Measurements from ENCODE around the gene DISC1.
"Not testable (repeated sequence)": the region's sequence is repeated elsewhere in the genome, so short reads cannot be mapped to it uniquely, and the experiment has no call there.

Gene DISC1

DNA sequence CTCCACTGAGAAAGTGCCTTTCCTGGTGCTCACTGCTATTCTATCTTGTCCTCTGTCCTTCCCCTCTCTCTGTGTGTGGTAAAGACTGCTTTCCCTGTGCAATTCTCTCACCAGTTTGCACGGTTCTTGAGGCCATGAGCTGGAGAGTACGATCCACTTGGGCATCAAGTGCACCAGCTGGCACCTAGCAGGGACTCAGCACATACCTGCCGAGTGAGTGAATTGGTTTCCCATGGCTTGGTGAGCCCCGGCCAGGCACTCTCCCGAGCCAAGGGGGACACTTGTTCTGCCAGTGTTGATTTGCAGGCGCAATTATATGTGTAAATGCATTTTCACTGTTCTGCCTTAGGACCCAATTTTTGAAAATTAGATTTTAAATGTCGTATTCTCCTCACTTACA, 313.5 kb downstream of the DISC1 start:
- DNase-seq, result no peak

DNA sequence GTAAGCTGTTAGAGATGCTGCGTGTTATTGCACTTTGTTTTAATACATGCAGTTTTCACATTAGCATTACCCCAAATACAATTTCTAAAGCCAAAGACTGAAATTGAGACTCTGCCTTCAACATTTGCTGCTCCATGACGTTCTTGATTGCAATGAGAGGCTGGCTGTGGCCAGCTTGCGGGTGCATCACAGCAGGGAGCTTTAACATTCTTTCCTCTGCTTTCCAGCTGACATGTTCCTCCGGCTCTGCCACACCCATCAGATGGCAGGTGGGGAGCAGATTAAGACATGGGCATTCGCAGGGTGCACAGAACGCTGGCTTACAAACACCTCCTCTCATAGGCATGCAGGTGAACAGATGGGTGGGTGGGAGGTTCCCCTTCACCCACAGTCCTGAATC, 314.1 kb downstream of the DISC1 start:
- no peak for DNase-seq

DNA sequence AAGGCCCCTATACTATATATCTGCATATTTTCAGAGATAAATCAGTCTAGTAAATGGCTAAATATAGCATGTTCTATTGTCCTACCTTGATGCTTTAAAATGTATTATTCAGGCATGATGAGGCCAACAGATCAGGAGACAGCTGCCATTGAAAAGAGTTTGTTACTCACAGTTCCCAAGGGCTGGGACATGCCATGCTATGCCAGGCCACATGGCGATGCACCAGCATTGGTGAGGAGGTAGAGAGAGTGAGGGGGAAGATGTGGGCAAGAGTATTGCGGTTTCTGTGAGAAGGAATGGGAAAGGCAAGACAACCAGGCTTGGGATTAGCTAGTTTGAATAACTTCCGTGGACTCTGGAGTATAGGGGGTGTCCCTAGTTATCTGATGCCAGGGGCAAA, 316.5 kb downstream of the DISC1 start:
- DNase-seq, result no peak

DNA sequence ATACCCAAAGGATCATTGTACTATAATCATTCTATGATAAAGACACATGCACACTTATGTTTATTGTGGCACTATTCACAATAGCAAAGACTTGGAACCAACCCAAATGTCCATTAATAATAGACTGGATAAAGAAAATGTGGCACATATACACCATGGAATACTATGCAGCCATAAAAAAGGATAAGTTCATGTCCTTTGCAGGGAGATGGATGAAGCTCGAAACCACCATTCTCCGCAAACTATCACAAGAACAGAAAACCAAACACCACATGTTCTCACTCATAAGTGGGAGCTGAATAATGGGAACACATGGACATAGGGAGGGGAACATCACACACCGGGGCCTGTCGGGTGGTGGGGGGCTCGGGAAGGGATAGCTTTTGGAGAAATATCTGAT, 321.5 kb downstream of the DISC1 start:
- DNase-seq, result not testable (repeated sequence)

DNA sequence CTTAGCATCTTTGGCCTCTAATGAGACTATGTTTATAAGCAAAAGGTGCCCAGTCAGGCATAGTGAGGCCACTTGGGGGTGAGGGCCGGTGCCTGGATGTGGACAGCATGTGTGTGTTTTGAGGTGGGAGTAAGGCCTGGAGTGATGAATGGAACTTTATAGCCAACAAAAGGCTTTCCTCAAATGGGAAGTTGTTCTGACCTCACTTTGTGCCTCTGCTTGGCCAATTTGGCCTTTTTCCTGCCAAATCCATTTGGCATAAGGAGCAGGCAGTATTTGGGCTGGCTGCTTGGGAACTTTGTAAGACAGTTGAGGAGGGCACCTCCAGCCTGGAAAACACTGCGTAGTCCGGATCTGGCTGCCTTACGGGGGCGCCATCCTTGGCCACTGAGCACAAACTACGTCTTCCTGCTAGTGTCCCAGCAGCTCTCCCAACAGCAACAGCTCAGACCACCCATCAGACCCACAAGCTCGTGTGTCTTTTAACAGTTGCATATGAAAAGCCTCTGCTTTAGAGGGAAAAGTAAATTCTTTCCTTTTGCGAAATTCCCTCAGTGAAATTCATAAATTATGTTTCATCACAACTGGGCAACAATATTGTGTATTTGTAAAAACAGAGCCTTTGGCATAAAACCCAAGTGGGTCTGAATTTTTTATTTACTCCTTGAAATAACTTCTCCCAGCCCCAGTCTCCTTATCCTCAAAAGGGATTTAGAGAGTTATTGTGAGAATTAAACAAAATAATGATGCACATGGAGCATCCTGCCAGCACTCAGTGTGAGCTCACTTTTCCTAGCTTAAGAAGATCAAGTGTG, 322.9 kb downstream of the DISC1 start:
- no peak for DNase-seq

DNA sequence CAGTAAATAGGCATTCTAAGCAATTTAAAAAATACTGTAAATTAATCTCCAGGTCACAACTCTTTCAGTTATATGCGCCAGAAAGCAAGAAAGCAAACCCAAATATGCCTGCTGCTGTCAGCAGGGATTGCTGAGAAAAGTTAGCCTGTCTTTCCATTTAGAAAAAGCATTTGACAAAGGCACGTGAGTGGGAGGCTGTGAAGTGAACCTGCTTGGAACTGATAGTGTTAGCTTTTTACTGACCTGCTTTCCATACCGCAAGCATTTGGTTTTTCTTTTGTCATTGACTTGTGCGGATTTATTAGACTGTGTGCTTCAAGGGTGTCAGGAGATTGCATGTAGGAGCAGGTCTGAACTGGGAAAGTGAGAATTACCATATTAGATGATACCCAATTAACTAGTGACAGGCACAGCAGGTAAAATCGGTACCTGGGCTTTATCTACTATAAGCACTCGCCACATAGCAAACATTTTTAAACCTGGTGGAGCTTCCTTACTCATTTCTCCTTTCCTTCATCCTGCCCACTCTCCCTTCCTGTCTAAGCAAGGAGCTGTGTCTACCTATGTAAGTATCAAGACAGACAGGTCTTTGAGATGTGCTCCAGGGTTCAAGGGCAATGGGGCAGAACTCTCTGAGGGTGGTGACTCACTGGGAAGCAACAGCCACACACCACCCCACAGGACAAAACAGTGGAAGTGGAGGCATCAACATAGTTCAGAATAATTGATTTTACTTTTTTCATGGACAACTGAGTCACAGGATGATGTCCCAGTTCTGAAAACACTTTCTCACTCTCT, 323.9 kb downstream of the DISC1 start:
- no peak for DNase-seq

DNA sequence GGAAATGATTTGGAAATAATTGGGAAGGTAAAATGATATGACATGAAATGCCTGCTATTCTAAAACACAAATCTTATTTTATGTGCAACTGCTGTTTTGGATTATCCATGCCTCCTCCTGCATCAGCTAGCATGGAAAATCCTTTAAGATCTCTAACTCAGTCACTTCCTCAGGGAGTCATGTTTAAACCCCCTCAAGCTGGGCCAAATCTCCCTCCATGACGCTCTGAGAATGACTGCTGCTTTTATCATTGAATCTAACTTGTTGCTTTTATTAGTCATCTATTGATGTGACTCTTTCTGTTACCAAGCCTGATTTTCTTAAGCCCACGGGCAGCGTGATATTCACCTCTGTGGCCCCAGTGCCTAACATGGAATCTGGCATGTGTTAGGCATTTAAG, 324.8 kb downstream of the DISC1 start:
- peak; percentile 10 for DNase-seq

DNA sequence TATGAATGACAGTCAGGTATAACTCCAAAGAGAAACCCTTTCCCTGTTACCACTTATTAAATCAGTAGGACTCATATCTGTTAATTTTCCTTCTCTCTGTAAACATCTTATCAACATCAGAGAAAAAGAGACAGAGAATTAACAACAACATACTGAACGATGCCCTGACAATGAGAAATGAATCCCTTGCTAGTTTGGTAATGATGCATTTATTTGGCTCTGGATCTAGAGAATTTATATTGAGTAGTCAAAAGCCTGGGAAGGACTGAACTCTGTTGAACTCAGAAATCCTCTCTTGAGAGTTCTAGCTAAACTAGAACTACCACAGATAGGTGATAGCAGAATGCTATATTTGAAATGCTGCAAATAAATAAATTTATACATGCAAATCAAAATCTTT, 325.6 kb downstream of the DISC1 start:
- DNase-seq, result no peak

DNA sequence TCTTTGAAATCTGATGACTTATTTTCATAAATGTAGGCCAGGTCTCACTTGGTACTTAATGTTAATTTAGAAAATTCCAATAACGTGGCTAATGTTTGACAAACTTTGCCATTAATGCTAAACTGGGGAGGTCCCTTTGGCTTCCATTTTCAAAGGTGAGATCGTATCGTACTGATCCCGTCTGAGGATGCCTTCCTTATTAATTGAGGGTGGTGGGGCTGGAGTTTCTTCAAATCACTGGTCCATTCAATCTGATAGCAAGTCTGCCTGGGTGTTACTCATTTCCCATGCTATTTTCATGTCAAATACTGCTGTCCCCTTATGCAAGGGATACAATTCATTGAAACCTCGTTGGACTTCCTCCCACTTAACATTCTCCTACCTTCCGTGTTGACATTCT, 327.1 kb downstream of the DISC1 start:
- no peak for DNase-seq

DNA sequence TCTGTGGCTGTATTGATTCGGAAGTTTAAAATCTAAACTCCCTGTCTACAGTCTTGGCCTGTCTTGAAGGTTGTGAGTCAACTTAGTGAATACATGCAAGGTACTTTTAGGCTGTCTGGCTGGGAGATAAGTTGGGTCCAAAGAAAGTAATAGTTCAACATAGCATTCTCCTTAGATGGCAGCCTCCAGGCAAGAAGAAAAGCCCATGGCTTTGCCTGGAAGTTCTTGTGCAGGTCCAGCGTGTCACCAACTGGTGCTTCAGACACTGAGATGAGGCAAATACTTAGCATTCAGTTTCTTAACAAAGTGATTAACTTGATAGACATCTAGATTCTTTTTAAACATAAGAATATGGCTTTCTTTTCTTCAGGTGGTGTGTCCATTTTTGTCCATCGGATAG, 328.2 kb downstream of the DISC1 start:
- no peak for DNase-seq

DNA sequence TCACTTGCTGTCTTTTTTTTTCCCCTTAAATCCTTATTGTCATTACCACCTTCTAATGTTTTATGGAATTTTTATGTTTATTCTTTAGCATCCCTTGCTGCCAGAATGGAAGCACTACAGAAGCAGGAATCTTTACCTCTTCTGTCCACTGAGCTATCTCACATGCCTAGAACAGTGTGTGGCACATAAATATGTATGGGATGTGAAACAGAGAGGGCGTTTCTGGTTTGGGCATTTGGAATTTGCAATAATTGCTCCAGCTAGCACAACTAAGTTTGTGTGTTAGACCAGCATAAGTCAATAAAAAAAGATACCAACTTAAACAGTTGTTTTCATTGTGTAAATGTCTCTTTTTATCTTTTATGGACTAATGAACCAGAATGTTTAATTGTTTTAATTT, 330.8 kb downstream of the DISC1 start:
- DNase-seq, result no peak

DNA sequence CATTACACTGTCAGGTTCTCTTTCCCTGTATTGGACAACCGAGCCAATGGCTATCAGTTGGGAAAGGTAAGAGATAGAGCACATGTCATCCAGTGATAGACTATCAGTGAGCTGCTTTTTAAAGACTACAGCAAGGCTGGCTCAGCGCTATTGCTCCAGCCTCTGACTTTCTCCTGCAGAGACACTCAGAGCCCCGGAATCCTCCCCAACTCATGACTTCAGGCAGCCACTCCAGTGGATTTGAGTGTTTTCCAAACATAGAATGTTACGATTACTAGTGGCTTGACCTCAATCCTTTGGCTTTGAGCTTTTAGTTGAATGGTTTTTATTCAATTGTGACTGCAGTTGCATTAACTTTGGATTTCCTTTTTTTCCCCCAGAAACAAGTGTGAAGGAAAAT, 331.9 kb downstream of the DISC1 start:
- no peak for DNase-seq

DNA sequence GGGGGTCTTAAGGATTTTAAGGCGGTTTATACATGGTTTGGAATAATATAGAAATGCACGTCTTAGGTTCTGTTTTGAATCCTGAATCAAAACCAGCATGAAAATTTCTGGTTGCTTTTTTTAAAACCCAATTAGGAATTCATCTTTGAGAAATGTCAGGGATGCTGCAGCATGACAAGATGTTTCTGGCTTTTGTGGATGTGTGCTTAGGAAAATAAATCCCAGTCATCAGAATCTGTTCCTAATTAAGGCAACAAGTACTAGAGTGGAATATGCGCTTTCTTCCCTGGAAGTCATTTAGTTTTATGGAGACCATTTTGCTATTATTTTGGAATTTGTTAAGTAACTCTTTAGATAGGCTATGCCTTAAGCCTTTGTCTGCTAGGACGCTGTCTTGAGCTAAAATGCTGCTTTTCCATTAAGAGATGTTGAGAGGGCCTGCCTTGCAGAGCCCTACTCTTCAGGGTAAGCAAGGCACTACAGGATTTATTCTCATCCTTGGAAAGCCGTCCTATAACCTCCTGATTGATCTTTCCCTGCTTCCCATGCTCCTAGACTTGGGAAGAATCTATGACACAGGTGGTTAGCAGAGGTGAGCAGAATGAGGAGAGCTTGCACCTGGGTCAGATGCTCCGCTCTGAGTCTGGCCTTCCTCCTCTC, 332.8 kb downstream of the DISC1 start:
- no peak for DNase-seq

DNA sequence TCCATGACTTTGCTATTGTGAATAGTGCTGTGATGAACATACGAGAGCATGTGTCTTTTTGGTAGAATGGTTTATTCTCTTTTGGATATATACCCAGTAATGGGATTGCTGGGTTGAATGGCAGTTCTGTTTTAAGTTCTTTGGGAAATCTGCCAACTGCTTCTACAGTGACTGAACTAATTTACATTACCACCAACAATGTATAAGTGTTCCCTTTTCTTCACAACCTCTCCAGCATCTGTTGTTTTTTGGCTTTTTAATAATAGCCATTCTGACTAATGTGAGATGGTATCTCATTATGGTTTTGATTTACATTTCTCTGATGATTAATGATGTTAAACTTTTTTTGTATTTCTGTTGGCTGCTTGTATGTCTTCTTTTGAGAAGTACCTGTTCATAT, 335.2 kb downstream of the DISC1 start:
- not testable (repeated sequence) for DNase-seq

DNA sequence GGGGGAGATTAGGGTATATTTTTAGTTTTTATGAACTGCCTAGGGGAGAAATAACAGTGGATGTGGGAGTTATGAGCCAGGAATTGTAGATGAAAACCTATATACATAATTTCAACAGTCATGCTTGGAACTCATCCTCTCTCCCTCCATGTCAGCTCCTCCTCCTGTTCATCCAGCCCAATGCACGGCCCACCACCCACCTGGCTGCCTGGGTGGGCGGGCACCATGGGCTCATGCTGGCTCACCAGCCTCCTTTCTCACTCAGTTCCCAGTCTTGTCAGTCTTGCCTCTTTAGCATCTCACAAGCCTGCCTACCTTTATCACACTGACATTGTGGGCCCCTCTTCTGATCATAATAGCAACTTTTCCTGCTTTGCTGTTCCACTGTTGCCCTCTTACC, 336.0 kb downstream of the DISC1 start:
- no peak for DNase-seq

DNA sequence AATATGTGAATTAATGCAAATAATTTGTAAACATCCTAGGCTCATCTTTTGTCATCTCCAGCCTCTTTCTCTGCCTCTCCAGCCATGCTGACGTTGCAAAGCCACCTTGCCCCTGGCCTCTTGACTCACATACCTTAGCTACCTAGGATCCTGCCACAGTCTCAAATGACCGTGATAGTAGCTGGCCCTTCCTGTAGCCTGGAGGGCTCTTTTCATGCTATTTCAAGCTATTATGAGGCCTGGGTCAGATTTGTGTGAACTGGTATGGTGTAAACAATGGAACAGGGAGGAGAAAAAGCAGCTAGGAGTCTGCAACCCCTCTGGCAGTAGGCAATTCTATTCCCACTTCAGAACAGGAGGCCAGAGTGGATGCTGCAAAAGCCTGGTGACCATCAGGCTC, 337.7 kb downstream of the DISC1 start:
- DNase-seq, result no peak

DNA sequence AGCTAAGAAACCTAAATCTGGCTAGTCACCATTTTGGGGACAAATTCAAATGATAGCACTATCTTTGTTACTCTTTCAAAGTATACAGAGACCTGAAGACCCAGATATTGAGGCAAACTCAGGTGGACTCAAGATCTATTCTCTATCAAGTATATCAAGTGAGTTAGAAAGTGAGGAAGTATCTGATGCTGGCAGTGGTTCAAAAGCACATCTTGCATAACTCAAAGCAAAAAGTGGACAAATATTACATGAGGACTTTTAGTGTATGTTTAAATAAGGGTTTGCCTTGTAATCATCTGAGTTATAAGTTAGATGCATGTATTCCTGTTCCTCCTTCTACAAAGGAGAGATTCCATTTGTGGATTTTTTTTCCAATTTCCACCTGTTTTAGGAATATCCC, 338.4 kb downstream of the DISC1 start:
- DNase-seq, result no peak

DNA sequence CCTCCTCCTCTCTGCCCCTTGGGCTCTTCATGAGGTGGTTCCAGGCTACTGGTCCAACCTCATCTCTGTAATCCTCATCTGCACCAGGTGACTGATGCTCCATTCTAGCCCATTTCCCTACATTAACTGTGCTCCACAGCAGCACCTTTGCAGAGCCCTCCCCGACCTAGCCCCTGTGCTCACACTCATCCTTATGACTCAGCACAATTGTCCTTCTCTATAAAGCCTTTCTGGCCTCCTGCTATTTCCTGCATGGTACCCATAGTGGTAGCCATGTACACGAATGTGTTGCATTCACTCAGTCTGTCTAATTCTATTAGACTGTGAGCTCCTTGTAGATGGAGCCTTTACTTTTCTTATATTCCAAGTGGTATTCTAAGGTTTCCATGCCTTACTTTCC, 339.0 kb downstream of the DISC1 start:
- no peak for DNase-seq

DNA sequence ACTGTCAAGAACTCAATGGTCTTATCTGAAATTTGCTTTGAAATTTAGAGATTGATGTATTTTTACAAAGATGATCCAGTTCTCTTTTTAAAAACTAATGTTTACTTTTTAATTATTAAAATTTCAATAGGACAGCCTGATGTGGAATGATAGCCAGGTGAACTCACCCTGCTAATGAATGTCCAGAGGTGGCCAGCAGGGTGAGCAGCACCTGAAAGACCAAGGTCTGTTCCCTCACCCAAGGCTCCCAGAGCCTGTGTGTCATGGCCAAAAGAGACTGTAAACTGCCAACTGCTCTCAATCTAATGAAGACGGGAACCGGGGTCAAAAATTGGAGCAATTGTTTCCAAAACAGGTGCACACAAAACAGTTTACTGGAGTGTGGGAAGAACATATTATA, 340.4 kb downstream of the DISC1 start:
- DNase-seq, result no peak

DNA sequence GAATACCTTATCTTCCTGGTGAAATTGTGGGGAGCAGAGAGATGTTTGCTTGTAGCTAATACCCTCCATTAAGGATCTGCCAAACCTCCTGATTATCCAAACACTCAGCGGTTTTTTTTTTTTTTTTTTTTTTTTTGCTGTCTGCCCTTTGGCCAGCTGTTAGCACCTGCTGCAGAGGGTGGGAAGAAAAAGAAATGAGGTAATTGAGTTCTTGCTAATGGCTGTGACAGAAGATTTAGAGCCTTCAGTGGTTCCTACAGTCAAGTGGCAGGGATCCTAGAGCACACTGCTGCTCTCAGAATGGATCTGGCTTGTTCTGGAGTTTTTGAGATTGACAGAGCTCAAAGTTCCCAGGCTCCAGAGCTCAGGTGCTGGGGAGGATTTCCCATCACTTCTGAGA, 342.5 kb downstream of the DISC1 start:
- DNase-seq, result no peak

DNA sequence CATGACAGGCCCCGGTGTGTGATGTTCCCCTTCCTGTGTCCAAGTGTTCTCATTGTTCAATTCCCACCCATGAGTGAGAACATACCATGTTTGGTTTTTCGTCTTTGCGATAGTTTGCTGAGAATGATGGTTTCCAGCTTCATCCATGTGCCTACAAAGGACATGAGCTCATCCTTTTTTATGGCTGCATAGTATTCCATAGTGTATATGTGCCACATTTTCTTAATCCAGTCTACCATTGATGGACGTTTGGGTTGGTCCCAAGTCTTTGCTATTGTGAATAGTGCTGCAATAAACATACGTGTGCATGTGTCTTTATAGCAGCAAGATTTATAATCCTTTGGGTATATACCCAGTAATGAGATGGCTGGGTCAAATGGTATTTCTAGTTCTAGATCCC, 343.2 kb downstream of the DISC1 start:
- not testable (repeated sequence) for DNase-seq

DNA sequence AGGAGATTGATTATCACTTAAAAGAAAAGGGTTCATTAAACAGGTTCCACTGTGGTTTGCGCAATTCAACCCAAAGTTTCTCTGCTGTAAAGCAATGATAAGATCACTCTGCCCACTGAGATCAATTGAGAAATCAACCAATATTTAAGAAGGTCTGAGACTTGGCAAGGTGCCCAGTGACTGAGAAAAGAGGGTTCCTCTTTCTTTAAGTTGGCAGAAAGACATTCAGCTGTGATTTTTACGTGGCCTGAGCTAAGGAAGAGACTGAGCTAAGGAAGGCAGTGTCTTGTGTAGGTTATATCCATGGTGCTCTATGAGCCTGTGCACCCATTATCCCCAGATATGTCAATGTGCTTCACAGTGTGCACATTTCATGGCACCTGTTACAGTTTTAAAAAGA, 344.1 kb downstream of the DISC1 start:
- peak; percentile 6 for DNase-seq

DNA sequence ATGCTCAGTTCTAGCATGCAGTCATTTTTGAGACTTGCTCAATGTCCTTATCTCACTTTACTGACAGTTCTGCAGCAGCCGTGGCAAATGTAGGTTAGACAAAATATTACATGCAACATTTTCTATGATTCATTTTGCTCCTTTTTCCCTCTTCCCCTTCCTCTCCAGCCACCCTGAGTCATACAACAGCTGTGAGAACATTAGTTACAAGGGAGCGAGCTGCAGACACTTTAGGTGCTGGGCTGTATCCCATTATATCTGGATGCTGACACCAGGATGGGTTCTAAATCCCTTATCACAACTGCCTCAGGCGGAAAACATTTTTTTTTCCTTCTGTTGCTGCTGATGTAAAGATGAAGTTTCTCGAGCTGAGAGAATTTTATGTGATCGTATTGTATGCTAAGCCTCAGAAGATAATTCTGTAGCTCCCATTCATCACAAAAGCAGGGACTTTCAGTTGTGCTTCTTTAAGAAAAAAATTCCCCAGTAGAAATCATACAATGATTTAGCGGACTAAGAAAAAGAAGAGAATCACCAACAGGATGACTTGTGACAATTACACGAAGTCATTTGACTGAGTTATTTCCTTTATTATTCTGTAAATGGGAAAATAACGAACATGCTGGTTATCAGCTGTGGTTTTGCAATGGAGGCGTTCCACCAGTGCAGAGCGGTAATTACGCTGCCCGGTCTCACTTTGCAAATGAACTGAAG, 345.0 kb downstream of the DISC1 start:
- no peak for DNase-seq
